Measurements from ENCODE around the gene NTM.

DNA sequence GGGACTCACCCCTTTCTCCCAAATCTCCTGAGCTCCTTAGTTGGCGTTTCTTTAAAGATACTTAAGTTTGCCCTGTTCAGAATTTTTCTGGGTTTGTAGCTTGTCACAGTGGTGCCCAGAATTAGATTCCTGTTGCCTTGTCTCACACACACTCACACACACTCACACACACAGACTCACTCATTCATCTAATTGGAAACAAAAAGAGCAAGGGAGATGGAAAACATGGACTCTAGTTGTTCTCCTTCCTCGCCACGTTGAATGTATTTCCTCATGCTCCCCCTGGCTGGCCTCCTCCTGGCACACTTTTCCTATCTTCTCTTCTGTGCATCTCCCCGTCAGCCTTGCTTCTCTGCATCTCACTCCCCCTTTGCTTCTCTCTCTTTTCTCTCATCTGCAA lies 752.3 kb downstream of the NTM start:
- TF ChIP-seq, protein P1, sequence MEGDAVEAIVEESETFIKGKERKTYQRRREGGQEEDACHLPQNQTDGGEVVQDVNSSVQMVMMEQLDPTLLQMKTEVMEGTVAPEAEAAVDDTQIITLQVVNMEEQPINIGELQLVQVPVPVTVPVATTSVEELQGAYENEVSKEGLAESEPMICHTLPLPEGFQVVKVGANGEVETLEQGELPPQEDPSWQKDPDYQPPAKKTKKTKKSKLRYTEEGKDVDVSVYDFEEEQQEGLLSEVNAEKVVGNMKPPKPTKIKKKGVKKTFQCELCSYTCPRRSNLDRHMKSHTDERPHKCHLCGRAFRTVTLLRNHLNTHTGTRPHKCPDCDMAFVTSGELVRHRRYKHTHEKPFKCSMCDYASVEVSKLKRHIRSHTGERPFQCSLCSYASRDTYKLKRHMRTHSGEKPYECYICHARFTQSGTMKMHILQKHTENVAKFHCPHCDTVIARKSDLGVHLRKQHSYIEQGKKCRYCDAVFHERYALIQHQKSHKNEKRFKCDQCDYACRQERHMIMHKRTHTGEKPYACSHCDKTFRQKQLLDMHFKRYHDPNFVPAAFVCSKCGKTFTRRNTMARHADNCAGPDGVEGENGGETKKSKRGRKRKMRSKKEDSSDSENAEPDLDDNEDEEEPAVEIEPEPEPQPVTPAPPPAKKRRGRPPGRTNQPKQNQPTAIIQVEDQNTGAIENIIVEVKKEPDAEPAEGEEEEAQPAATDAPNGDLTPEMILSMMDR (IDR thresholded peaks at IDR 0.05): no peak
- TF ChIP-seq POLR2A (IDR thresholded peaks at IDR 0.05): no peak
